HCT116 (cell line): ENCODE measurements around the gene TTLL11. TPM values are rescaled to one million over a fixed set of nuclear protein-coding genes. Genes with fewer than 3 reads are reported as not detected.

ENCODE experiments used
- ATAC-seq: fragments of 200-7000 bp; cut with Tn5 transposase; 2 replicates; pipeline ENCODE4 v1.9.1; 2020; ENCODE audit warnings: mild to moderate bottlenecking, moderate library complexity
- BruUV-seq: library from RNA; stranded (reverse); fragments of 400-500 nt; replicated peaks from 2 replicates; lab custom pipeline; 2021; lab: Mats Ljungman, UMichigan
- CTCF ChIA-PET: fragments of 300-600 bp; sonication (Branson Sonifier 250); formaldehyde crosslinking; loops from one replicate; lab custom pipeline; 2021; ENCODE audit warnings: antibody characterized with exemption; lab: Charles Lee
- POLR2A ChIA-PET: fragments of 300-600, 350-600 bp; sonication (Branson Sonifier 250); formaldehyde crosslinking; loops from one replicate; lab custom pipeline; 2021; ENCODE audit warnings: antibody characterized with exemption; lab: Charles Lee
- RAD21 ChIA-PET, 2 experiments: fragments of 300-600 bp; sonication (Branson Sonifier 250); formaldehyde crosslinking; loops; one replicate each; lab custom pipeline; 2023; ENCODE audit warnings: low total read pairs in 2 of 2; ENCODE audit not compliant: uncharacterized antibody in 2 of 2, unreplicated experiment in 2 of 2, low non-redundant PET in 1 of 2; lab: Charles Lee
- DNase-seq: peaks from one replicate; pipeline ENCODE4 v3.0.0-alpha.2; 2010; ENCODE audit warnings: low read depth, low spot score
- H2AFZ ChIP-seq: fragments of 200-600 bp; shearing (Covaris generic), sonication (generic); 2 replicates; pipeline ENCODE4 v1.6.1; 2017; ENCODE audit warnings: low read depth, mixed run types, mixed read lengths, antibody characterized with exemption, low read length; ENCODE audit not compliant: poor library complexity, severe bottlenecking
- H3K27ac ChIP-seq: 2 replicates; pipeline ENCODE4 v1.5.1; 2012; ENCODE audit warnings: low read depth, low read length
- H3K27me3 ChIP-seq: fragments of 200-600 bp; sonication (generic); 2 replicates; pipeline ENCODE4 v1.6.1; 2016; ENCODE audit warnings: mixed run types, low read length, mixed read lengths; ENCODE audit not compliant: insufficient read depth
- H3K36me3 ChIP-seq, 2 experiments: fragments of 200-500 bp in 1 of 2; fragments of 200-600 bp in 1 of 2; sonication (Bioruptor generic) in 1 of 2; sonication (generic) in 1 of 2; 2 replicates each; pipeline versions ENCODE4 v1.5.1 to v1.6.1; 2014 to 2016; ENCODE audit warnings: low read length in 2 of 2, inconsistent platforms in 1 of 2, mixed read lengths in 1 of 2, mixed run types in 1 of 2; ENCODE audit not compliant: insufficient read depth in 2 of 2, control insufficient read depth in 1 of 2
- H3K4me1 ChIP-seq, 2 experiments: fragments of 200-600 bp in 1 of 2; sonication (generic) in 1 of 2; 2 replicates each; pipeline versions ENCODE4 v1.5.1 to v1.6.1; 2012 to 2017; ENCODE audit warnings: low read length in 2 of 2, inconsistent platforms in 1 of 2, mild to moderate bottlenecking in 1 of 2, mixed read lengths in 1 of 2, mixed run types in 1 of 2, moderate library complexity in 1 of 2; ENCODE audit not compliant: insufficient read depth in 2 of 2, control insufficient read depth in 1 of 2
- H3K4me2 ChIP-seq: fragments of 200-600 bp; sonication (generic); 2 replicates; pipeline ENCODE4 v1.6.1; 2017; ENCODE audit warnings: mixed run types, low read length, mixed read lengths
- H3K4me3 ChIP-seq, 2 experiments: fragments of 200-600 bp in 1 of 2; sonication (generic) in 1 of 2; replicated peaks in 1 of 2; 2 replicates each; pipeline ENCODE4 v1.5.1; 2011 to 2016; ENCODE audit warnings: low read length in 2 of 2, control low read depth in 1 of 2, low read depth in 1 of 2, mild to moderate bottlenecking in 1 of 2, mixed read lengths in 1 of 2, mixed run types in 1 of 2
- H3K79me2 ChIP-seq: fragments of 200-600 bp; sonication (generic); 2 replicates; pipeline ENCODE4 v1.6.1; 2017; ENCODE audit warnings: mild to moderate bottlenecking, mixed run types, low read length, moderate library complexity, mixed read lengths; ENCODE audit not compliant: insufficient read depth
- H3K9ac ChIP-seq: fragments of 200-600 bp; sonication (generic); 2 replicates; pipeline ENCODE4 v1.6.1; 2016; ENCODE audit warnings: low read length, mixed read lengths
- H3K9me2 ChIP-seq: fragments of 200-600 bp; sonication (generic), shearing (Covaris generic); 2 replicates; pipeline ENCODE4 v1.6.1; 2017; ENCODE audit warnings: mixed run types, mild to moderate bottlenecking, moderate library complexity; ENCODE audit not compliant: insufficient read depth
- H3K9me3 ChIP-seq, 2 experiments: fragments of 200-500 bp in 1 of 2; fragments of 200-600 bp in 1 of 2; sonication (Bioruptor generic) in 1 of 2; sonication (generic) in 1 of 2; 2 replicates each; pipeline ENCODE4 v1.6.1; 2014 to 2017; ENCODE audit warnings: low read length in 2 of 2, mixed read lengths in 2 of 2, inconsistent platforms in 1 of 2, low read depth in 1 of 2, mild to moderate bottlenecking in 1 of 2, mixed run types in 1 of 2, moderate library complexity in 1 of 2; ENCODE audit not compliant: control insufficient read depth in 1 of 2, insufficient read depth in 1 of 2
- H4K20me1 ChIP-seq: fragments of 200-600 bp; sonication (generic), shearing (Covaris generic); 2 replicates; pipeline ENCODE4 v1.6.1; 2017; ENCODE audit warnings: mixed run types, mild to moderate bottlenecking, moderate library complexity; ENCODE audit not compliant: insufficient read depth
- CBX3 ChIP-seq: IDR thresholded peaks from 2 replicates; pipeline ENCODE4 v1.6.1; 2012; ENCODE audit warnings: low read depth
- EGR1 ChIP-seq: IDR thresholded peaks from 2 replicates; pipeline ENCODE4 v1.6.1; 2012; ENCODE audit warnings: low read depth
- EZH2phosphoT487 ChIP-seq: fragments of 200-600 bp; IDR thresholded peaks from 2 replicates; pipeline ENCODE4 v1.6.1; 2018; ENCODE audit warnings: antibody characterized with exemption, borderline replicate concordance
- JUND ChIP-seq: IDR thresholded peaks from 2 replicates; pipeline ENCODE4 v1.6.1; 2012
- POLR2A ChIP-seq: IDR thresholded peaks from 2 replicates; pipeline ENCODE4 v1.7.0; 2011; ENCODE audit warnings: borderline replicate concordance; ENCODE audit not compliant: insufficient read depth, insufficient read length; ENCODE audit errors: extremely low read depth
- POLR2AphosphoS5 ChIP-seq: IDR thresholded peaks from 2 replicates; pipeline ENCODE4 v1.6.1; 2011; ENCODE audit warnings: mild to moderate bottlenecking, low read depth, low read length, moderate library complexity
- SRF ChIP-seq: IDR thresholded peaks from 2 replicates; pipeline ENCODE4 v1.6.1; 2012; ENCODE audit warnings: low read depth
- intact Hi-C: fragments of 100-400 bp; cut with micrococcal nuclease; formaldehyde crosslinking; loops from 2 replicates; pipeline ENCODE4 v1.10.0; 2022
- total RNA-seq: library from RNA; stranded (reverse); gene quantifications from one replicate; pipeline ENCODE4 v1.2.1, GENCODE V29; 2021; ENCODE audit not compliant: unreplicated experiment
- TF ChIP-seq, protein P1 (sequence below): IDR thresholded peaks from 2 replicates; pipeline ENCODE4 v1.6.1; 2011; ENCODE audit warnings: mild to moderate bottlenecking, low read length, moderate library complexity; ENCODE audit not compliant: insufficient replicate concordance; ENCODE audit errors: extremely low read depth
- TF ChIP-seq, protein P2 (sequence below): IDR thresholded peaks from 2 replicates; pipeline ENCODE4 v1.6.1; 2012

Gene TTLL11
- total RNA-seq, 1 experiment from 2014 or later = 2.2 TPM

DNA sequence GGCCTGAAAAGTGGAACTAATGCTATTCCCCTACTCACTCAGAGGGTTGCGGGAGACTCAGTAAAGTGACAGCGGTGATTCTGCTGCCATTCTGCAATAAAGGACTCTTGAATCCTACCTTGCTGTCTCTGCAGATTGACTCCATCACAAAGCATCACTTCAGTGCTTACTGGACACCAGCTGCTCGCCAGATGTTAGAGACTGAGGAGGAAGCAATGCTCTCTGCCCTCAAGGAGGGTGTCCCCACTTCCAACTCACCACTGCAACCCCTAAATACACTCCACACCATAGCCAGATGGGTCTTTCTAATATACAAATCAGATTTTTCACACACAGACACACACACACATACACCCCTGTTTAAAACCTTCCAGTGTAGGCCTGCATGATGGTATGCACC lies 21.4 kb downstream of the TTLL11 start:
- intact Hi-C loops = no loop called here
- no peak for ATAC-seq
- H3K4me3 ChIP-seq = no peak overlapping the region
- CTCF ChIA-PET = no interaction called here
- TF ChIP-seq SRF (no peak), CBX3 (no peak), EGR1 (no peak), EZH2phosphoT487 (no peak), POLR2AphosphoS5 (no peak), POLR2A (no peak), JUND (no peak)
- TF ChIP-seq, protein P1, sequence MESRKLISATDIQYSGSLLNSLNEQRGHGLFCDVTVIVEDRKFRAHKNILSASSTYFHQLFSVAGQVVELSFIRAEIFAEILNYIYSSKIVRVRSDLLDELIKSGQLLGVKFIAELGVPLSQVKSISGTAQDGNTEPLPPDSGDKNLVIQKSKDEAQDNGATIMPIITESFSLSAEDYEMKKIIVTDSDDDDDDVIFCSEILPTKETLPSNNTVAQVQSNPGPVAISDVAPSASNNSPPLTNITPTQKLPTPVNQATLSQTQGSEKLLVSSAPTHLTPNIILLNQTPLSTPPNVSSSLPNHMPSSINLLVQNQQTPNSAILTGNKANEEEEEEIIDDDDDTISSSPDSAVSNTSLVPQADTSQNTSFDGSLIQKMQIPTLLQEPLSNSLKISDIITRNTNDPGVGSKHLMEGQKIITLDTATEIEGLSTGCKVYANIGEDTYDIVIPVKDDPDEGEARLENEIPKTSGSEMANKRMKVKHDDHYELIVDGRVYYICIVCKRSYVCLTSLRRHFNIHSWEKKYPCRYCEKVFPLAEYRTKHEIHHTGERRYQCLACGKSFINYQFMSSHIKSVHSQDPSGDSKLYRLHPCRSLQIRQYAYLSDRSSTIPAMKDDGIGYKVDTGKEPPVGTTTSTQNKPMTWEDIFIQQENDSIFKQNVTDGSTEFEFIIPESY = no peak
- TF ChIP-seq, protein P2, sequence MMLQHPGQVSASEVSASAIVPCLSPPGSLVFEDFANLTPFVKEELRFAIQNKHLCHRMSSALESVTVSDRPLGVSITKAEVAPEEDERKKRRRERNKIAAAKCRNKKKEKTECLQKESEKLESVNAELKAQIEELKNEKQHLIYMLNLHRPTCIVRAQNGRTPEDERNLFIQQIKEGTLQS = no peak
- TF ChIP-seq, all 23 proteins: peak for 0
- Histone ChIP-seq H3K4me2 (no peak overlapping the region), H3K9ac (no peak overlapping the region), H3K79me2 (no peaks in the 10 kb centered on the region), H3K27ac (no peak overlapping the region), H3K27me3 (no peaks in the 10 kb centered on the region), H3K36me3 (no peaks in the 10 kb centered on the region), H3K4me1 (no peaks in the 10 kb centered on the region), H4K20me1 (no peaks in the 10 kb centered on the region), H3K9me3 (no peaks in the 10 kb centered on the region), H3K9me2 (no peaks in the 10 kb centered on the region), H2AFZ (no peak overlapping the region)
- no peak for DNase-seq
- POLR2A ChIA-PET = no interaction called here
- no TSS peak for BruUV-seq
- RAD21 ChIA-PET = no interaction called here
